Cardiac fibroblast (primary cell): ENCODE results near the gene SLIT2.

Experiments used
- DNase-seq, 2 donors: peaks; one replicate each; pipeline versions ENCODE4 v3.0.0 to v3.0.0-alpha.2; 2010; ENCODE audit warnings: low read depth in 2 of 2
- H3K4me3 ChIP-seq, 2 donors: replicated peaks in 1 of 2; 1 replicate in 1 of 2; 2 replicates in 1 of 2; pipeline ENCODE4 v1.5.1; 2011; ENCODE audit warnings: low read depth in 2 of 2, low read length in 2 of 2, mild to moderate bottlenecking in 2 of 2, moderate library complexity in 1 of 2
- TF ChIP-seq, protein P1 (sequence below): IDR thresholded peaks from one replicate; pipeline ENCODE4 v1.5.1; 2011; ENCODE audit warnings: low read depth, mild to moderate bottlenecking, low read length, inconsistent platforms

Gene SLIT2

DNA sequence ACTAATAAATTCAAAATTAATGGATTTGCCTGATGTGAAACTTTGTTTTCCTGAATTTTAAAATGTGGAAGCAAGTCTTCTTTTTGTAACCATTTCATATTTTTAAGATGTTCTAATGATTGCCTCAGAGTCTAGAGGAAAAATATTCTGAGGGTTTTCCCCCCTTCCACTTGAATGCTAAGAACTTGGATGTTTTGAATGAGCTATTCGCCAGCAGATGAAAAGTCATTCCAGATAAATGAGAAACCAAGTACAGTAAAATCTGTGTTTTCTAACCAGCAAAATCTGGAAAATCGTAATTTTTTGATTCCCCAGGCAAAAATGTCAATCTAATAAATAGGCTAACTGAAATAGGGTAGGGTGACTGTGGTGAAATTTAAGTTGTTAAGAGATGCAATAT is 45.6 kb downstream of the SLIT2 start:
- TF ChIP-seq, protein P1, sequence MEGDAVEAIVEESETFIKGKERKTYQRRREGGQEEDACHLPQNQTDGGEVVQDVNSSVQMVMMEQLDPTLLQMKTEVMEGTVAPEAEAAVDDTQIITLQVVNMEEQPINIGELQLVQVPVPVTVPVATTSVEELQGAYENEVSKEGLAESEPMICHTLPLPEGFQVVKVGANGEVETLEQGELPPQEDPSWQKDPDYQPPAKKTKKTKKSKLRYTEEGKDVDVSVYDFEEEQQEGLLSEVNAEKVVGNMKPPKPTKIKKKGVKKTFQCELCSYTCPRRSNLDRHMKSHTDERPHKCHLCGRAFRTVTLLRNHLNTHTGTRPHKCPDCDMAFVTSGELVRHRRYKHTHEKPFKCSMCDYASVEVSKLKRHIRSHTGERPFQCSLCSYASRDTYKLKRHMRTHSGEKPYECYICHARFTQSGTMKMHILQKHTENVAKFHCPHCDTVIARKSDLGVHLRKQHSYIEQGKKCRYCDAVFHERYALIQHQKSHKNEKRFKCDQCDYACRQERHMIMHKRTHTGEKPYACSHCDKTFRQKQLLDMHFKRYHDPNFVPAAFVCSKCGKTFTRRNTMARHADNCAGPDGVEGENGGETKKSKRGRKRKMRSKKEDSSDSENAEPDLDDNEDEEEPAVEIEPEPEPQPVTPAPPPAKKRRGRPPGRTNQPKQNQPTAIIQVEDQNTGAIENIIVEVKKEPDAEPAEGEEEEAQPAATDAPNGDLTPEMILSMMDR = no peak
- no peak overlapping the region for H3K4me3 ChIP-seq
- DNase-seq = peak; percentile 24 to 44

DNA sequence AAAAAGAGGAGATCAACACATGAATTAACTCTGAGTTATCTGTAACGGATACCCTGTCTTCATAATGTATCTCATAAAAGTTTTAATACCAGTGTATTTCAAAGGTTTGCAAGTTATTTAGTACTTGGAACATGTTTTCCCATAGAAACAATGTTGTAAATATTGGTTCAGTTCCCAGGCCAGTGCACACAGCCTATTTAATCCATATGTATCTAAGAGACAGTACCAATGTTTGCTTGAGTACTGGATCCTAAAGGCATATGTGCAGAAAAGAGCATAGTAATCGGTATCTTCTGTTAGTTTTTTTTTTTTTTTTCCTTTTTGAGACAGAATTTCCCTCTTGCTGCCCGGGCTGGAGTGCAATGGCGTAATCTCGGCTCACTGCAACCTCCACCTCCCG is 46.1 kb downstream of the SLIT2 start:
- H3K4me3 ChIP-seq = no peak overlapping the region
- no peak for DNase-seq
- TF ChIP-seq, protein P1 = no peak

DNA sequence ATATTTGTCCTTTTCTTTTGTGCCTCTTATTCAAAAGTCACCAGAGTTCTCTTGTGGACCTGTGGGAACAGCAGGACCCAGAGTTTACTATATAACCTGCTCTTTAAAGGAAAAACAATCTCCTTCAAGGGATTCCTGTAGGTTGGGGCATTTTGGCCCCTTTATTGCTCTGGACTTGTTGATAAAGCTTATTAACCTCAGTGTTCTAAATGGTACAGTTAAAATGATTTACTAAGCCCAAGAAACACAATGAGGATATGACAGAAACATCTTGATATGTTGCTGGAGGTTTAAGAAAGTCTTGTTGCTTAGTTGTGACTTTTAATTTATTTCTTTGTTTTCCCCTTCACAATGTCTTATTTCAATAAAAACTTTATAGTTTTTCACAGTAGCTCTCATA is 46.8 kb downstream of the SLIT2 start:
- DNase-seq = no peak
- H3K4me3 ChIP-seq = no peak overlapping the region
- TF ChIP-seq, protein P1 = no peak

DNA sequence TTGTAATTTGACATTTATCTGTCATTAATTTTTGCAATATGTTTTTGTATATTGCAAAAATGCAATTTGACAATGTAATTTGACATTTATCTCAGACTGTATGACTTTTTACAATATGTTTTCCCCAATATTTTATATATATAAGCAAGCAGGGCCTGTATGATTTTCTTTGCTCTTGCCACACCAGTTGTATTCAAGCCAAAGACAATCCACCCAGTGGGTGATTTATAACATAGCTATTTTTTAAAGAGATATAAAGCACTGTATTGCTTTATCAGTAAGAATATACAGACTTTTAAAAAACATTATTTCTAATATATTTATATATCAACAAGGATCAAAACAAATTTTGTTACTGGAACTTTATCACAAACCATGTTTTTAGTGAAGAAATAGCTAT is 47.3 kb downstream of the SLIT2 start:
- TF ChIP-seq, protein P1 = no peak
- DNase-seq = peak; percentile 36 to 64
- no peak overlapping the region for H3K4me3 ChIP-seq

DNA sequence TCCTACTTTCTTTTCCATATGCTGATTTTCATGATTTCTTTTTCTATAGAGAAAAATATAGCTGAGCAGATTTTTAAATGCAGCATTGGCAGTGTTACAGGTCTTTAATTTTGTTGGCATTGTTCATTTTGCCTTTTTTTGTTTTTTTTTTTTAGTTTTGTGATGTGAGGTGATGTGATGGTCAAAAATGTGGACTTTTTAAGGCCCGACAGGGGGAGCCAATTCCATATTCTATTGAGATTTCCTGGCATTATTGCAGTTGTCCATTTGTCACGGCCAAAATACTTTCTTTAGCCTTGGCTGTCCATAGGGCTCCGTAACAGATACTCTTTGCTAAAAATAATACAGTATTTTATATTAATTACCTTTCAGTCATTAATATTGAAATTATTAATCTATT is 47.8 kb downstream of the SLIT2 start:
- no peak overlapping the region for H3K4me3 ChIP-seq
- DNase-seq = peak; percentile 71 to 84
- TF ChIP-seq, protein P1 = peak; percentile 57

DNA sequence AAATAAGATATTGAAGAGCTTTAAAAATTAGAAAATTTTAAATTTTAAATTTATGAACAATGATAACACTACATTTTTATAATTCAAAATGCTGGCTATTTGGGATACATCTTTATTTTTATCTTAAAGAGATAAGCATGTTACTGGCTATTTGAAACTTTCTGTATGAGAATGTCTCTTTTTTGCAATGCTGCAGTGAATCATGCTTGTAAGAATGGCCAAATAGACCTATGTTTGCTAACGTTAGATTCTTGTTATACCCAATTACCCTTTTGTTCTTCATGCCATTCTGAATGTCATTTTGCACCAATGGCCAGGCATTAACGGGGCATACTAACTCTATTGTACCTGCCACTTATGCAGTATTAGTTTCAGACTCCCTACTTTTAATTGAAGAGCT is 49.5 kb downstream of the SLIT2 start:
- no peak overlapping the region for H3K4me3 ChIP-seq
- TF ChIP-seq, protein P1 = no peak
- peak in 1 of 2 donors; percentile 37 for DNase-seq
